PFSK-1 (cell line): ENCODE measurements around the gene L3MBTL4. TPM values are rescaled to one million over a fixed set of nuclear protein-coding genes. Genes with fewer than 3 reads are reported as not detected.

Experiments
- FOXP2 ChIP-seq: optimal IDR thresholded peaks from 2 replicates; pipeline ENCODE3; 2011; ENCODE audit warnings: borderline replicate concordance, control low read depth, inconsistent platforms; ENCODE audit not compliant: insufficient read depth; ENCODE audit errors: extremely low read length, extremely low read depth
- POLR2AphosphoS5 ChIP-seq: IDR thresholded peaks from 2 replicates; pipeline ENCODE4 v1.6.1; 2012; ENCODE audit warnings: low read depth, mild to moderate bottlenecking, control low read depth, low read length, moderate library complexity
- REST ChIP-seq, 2 experiments: IDR thresholded peaks; 2 replicates each; pipeline versions ENCODE4 v1.6.1 to v1.8.0; 2011 to 2012; ENCODE audit warnings: low read depth in 2 of 2, low read length in 2 of 2, control low read depth in 1 of 2, inconsistent platforms in 1 of 2, mild to moderate bottlenecking in 1 of 2, moderate library complexity in 1 of 2; ENCODE audit not compliant: insufficient read depth in 1 of 2
- SIN3A ChIP-seq: IDR thresholded peaks from 2 replicates; pipeline ENCODE4 v1.6.1; 2012; ENCODE audit warnings: mild to moderate bottlenecking, low read length, moderate library complexity, borderline replicate concordance; ENCODE audit not compliant: insufficient read depth
- TAF1 ChIP-seq: IDR thresholded peaks from 2 replicates; pipeline ENCODE4 v1.6.1; 2012; ENCODE audit warnings: low read length, control low read depth, borderline replicate concordance; ENCODE audit not compliant: insufficient read depth
- polyA plus RNA-seq: library from polyadenylated mRNA; unstranded; fragments of >200 nt; gene quantifications from one replicate; pipeline ENCODE4 v1.2.1, GENCODE V29; 2012; ENCODE audit warnings: low read depth, missing spikeins; ENCODE audit not compliant: insufficient read length

L3MBTL4 gene
- not detected for polyA plus RNA-seq

- TF ChIP-seq SIN3A (no peak), POLR2AphosphoS5 (no peak), FOXP2 (no peak), TAF1 (no peak), REST (IDR thresholded peaks at IDR 0.05; ENCODE audit: insufficient read depth in 1 of 2, low read depth in 2 of 2, low read length in 2 of 2) (no peak)
Observed at GRCh38 chr18:6414723-6415417, at the start of gene L3MBTL4. TSS of gene L3MBTL4 (minus strand) at chr18:6414911. CDS start at chr18:6311625, 103,286 bp downstream.

- TF ChIP-seq SIN3A (no peak), POLR2AphosphoS5 (no peak), FOXP2 (no peak), REST (IDR thresholded peaks at IDR 0.05; ENCODE audit: insufficient read depth in 1 of 2, low read depth in 2 of 2, low read length in 2 of 2) (no peak), TAF1 (no peak)
Observed at GRCh38 chr18:6452194-6452593, 37.5 kb upstream of the L3MBTL4 start.

- TF ChIP-seq REST (IDR thresholded peaks at IDR 0.05; ENCODE audit: insufficient read depth in 1 of 2, low read depth in 2 of 2, low read length in 2 of 2) (no peak), FOXP2 (no peak), SIN3A (no peak), TAF1 (no peak), POLR2AphosphoS5 (no peak)
Observed at GRCh38 chr18:6449213-6449612, 34.5 kb upstream of the L3MBTL4 start.

GRCh38 chr18:6444466-6445228, 29.9 kb upstream of the L3MBTL4 start:
- TF ChIP-seq POLR2AphosphoS5 = no peak
- no peak for TF ChIP-seq FOXP2
- no peak for TF ChIP-seq REST (IDR thresholded peaks at IDR 0.05; ENCODE audit: insufficient read depth in 1 of 2, low read depth in 2 of 2, low read length in 2 of 2)
- TF ChIP-seq SIN3A = no peak
- no peak for TF ChIP-seq TAF1
